Left colon (tissue), 2 donors: Measurements from ENCODE around the gene ZNF521. TPM values are rescaled to one million over a fixed set of nuclear protein-coding genes. Genes with fewer than 3 reads are reported as not detected.
"Not testable (repeated sequence)": the region's sequence is repeated elsewhere in the genome, so short reads cannot be mapped to it uniquely, and the experiment has no call there.

ENCODE experiments used
- ATAC-seq: fragments of 200-7000 bp; cut with Tn5 transposase; one replicate; pipeline ENCODE4 v1.9.1; 2020; ENCODE audit warnings: mild to moderate bottlenecking, moderate library complexity
- DNase-seq, 2 donors: peaks; one replicate each; pipeline ENCODE4 v3.0.0-alpha.2; 2020
- intact Hi-C, 2 donors: fragments of 100-400 bp; cut with DNase I in 1 of 2; cut with micrococcal nuclease in 1 of 2; formaldehyde crosslinking; loops; one replicate each; pipeline versions ENCODE4 v1.11.2 to v1.14.0; 2022; cut with DNase I, micrococcal nuclease
- total RNA-seq, 2 donors: library from RNA; stranded (reverse); fragmentation: NEBNext Ultra II Directional; extraction: Animal tissue kit (Norgen Biotek cat#: 25700); gene quantifications; one replicate each; pipeline ENCODE4 v1.2.1, GENCODE V29; 2021
- donor health status: DM: no; HTN: no; CAD: no.
- donor health status: DM: yes; HTN: yes; CAD: no.

The ZNF521 gene
- total RNA-seq, 2 donors from 2014 or later: 2.6 to 6.9 TPM

DNA sequence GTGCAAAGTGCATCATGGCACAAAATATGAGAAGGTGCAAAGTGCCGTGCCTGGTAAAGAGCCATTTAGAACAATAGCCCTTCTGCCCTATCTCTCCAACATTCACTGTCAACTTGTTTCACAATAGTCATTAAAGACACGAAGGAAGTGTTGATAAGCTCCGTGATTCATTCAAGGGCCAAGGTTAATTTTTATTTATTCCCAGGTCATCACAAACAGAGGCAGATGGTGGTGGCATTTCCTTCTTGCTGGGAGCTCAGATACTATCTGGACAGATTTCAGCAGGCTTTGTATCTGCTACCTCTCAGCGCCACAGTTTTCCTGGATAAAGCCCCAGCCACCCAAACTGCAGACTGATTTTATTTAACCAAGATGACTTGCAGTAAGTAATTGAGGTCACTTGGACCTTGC lies 309.3 kb downstream of the ZNF521 start:
- intact Hi-C loops: no loop called here
- ATAC-seq: peak; percentile 93
- no peak for DNase-seq

DNA sequence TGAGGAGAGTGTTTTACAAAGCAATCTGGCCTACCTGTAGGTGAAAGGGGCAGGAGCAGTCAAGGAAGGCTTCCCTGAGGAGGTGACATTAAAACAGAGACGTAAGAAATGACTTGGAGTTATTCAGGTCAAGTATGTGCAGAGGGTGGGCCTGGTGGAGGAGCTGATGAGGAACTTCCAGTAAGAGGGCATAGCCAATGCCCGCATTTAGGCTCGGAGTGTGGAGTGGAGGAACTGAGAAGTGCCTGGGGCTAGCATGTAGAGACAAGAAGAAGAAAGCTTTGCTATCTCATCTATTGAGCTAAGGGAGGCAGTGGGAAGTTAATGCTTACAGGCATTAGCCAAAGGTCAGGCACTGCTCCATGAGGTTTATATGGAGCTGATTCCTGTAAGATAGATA lies 312.2 kb downstream of the ZNF521 start:
- DNase-seq (no peak), ATAC-seq (peak; percentile 25)
- intact Hi-C loops: no loop called here

DNA sequence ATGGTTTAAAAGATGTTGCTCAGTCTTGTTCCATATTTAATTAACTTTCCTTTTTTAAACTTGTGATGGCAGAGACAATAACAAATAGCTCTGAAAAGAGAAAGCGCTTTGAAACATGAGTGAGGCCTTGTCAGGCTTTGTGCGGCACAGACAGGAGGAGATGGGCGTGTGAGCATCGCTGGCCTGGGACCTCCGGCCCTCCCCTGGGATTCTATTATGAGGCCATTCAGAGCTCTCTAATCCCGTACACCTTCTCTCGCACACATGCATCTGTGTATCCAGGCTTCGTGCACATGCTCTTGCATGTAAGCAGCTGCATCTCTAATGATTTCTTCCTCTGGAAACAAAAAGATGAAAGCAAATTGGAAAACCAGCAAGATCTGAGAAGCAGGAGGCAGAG lies 313.7 kb downstream of the ZNF521 start:
- intact Hi-C loops: no loop called here
- DNase-seq: no peak

DNA sequence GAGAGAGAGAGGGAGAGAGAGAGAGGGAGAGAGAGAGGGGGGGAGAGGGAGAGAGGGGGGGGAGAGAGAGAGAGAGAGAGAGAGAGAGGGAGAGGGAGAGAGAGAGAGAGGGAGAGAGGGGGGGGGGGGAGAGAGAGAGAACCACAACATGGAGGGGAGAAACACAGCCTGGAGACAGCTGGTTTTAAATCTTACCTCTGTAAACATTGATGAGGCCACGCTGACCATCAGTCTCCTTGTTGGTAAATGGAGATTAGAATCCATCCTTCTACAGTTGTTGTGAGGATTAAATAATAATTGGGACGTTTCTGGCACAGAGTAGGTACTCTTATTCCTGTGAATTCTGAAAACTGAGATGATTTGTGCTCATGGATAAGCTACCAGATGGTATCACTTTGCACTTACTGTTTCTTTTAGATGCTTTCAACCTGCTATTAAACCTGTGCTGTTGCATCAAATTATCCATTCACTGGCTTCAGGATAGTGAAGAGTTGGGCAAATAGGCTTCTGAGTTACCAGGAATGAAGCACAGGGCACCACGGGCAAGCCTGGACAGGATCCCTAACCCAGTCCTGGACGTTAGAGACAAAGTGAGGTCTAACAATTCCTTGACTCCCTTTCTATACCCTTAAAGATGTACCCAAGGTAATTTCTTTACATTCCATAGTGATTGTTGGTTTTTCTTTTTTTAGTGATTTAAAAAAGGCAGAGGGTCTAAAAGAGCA lies 318.1 kb downstream of the ZNF521 start:
- DNase-seq (no peak), ATAC-seq (no peak)
- intact Hi-C loops: no loop called here

More for the DNA sequence above, 313.7 kb downstream of the ZNF521 start:
- ATAC-seq: no peak

DNA sequence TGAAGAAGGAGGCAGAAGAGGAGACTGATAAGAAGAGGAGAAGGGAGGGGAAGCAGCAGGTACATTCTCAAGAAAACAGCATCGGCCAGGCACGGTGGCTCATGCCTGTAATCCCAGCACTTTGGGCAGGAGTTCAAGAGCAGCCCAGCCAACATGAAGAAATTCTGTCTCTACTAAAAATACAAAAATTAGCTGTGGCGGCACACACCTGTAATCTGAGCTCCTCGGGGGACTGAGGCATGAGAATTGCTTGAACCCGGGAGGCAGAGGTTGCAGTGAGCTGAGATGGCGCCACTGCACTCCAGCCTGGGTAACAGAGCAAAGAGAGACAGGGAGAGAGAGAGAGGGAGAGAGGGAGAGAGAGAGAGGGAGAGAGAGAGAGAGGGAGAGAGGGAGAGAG lies 318.8 kb downstream of the ZNF521 start:
- ATAC-seq, DNase-seq, intact Hi-C loops: not testable (repeated sequence)

DNA sequence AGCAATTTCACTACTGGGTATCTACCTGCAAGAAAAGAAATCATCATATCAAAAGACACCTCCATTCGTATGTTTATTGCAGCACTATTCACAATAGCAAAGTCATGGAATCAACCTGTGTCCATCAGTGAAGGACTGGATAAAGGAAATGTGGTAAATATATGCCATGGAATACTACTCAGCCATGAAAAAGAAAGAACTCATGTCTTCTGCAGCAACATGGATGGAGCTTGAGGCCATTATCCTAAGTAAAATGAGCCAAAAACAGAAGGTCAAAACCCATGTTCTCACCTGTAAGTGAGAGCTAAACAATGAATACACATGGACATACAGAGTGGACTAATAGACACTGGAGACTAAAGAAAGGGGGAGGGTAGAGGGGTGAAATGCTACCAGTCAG lies 322.2 kb downstream of the ZNF521 start:
- DNase-seq (no peak), ATAC-seq (no peak)
- intact Hi-C loops: no loop called here

DNA sequence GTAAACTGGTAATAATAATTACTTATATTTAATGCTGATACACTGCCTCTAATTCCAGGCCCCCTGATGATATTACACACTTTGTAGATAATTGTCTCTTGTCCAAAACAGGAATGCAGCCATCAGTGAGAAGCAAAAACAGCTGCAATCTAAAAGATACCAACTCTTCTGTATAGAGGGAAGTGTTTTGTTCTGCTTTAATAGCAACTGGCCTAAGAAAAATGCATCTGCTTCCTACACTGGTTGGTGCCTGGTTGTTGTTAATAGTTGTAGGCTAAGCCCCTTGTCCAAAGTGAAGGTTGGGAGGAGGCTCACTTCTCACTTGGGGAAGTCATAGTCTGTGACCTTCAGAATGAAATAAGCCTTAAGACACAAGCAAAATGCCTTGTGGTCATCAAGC lies 332.0 kb downstream of the ZNF521 start:
- intact Hi-C loops: no loop called here
- ATAC-seq: no peak
- no peak for DNase-seq

DNA sequence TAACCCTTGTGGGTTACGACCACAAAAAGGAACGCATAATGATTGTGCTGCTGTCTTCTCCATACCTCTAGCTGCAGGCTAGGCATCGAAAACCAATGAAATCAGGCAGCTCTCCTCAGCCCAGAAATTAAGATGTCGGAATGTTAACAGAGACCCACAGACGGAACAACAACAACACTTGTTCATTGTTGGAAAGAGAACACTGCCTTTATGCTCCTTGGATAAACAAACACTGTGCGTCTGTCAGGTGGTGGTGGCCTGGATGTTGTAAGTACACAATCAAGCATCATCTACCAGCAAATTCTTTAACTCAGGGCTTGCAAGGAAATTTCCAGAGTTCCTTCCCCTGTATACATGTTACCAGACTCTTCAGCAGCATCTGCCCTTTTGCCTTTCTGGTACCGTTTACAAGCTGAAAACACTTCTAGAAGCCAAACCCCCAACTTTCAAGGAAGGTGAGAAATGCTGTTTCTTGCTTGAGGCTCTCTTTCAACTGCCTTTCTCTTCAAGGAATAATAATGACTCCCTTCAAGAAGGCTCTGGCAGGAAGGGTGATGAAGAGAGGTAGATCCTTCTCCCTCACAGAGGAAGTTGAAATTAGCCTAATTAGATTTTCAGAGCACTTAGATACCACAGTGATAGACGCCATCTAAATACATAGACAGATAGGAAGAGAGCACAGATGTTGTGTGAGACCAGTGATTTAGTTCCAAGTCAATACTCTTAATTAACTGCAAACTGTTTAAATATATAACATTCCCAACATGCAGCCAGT lies 332.7 kb downstream of the ZNF521 start:
- DNase-seq: no peak
- ATAC-seq: no peak
- intact Hi-C loops: no loop called here

DNA sequence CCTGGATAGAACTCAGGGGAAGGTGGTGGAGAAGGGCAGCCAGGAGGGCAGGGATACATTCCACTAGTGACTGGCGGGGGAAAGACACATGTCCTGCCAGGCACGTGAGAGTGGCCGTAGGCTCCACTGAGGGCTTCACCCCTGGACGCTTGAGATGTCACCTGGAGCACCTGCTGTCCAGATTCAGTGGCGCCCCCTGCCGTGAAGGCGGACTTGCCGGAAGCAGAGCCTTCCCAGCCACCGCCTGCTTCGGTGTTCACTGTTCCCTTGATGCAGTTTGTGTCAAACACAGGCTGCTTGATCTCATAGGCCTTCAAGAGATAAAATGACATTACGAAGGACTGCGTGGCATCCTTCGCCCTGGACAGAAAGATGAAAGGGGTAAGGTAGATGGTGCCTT lies 335.3 kb downstream of the ZNF521 start:
- intact Hi-C loops: no loop called here
- DNase-seq (no peak), ATAC-seq (no peak)

DNA sequence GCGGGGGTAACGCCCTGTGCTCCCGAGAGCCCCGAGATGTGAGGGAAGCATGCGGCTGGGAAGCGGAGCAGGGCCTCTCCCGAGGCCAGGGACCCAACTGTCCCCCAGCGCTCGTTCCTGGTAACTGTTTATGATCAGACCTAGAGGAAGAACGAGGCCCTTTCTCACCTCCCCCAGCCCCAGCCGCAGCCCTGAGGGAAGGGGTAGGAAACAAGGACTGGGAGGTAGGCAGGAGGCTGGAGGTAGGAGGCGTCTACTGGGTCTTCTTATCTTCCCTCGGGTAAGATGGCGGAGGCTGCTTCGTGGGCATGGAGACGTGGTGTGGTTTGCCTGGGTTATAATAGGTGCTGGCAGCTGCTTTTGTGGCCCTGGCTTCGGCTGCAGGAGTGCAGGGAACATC lies 335.8 kb downstream of the ZNF521 start:
- ATAC-seq (no peak), DNase-seq (no peak)
- intact Hi-C loops: no loop called here
